Ectodermal cell (in vitro differentiated cells): Measurements from ENCODE around the gene UQCC2.

Experiments used
- H3K27ac ChIP-seq: 2 replicates; pipeline ENCODE4 v1.7.0; 2013; ENCODE audit warnings: mild to moderate bottlenecking, low read depth, low read length; ENCODE audit not compliant: insufficient read depth, poor library complexity, severe bottlenecking
- H3K27me3 ChIP-seq: 2 replicates; pipeline ENCODE4 v1.7.0; 2013; ENCODE audit warnings: mild to moderate bottlenecking, low read length; ENCODE audit not compliant: insufficient read depth, control insufficient read depth, poor library complexity, severe bottlenecking
- H3K36me3 ChIP-seq: one replicate; pipeline ENCODE4 v1.7.0; 2013; ENCODE audit warnings: low read length; ENCODE audit not compliant: control insufficient read depth, insufficient read depth
- H3K4me1 ChIP-seq: one replicate; pipeline ENCODE4 v1.7.0; 2013; ENCODE audit warnings: low read length; ENCODE audit not compliant: control insufficient read depth, insufficient read depth
- H3K4me3 ChIP-seq: 2 replicates; pipeline ENCODE4 v1.7.0; 2013; ENCODE audit warnings: low read depth, low read length, control low read depth; ENCODE audit not compliant: insufficient read depth
- H3K9me3 ChIP-seq: 2 replicates; pipeline ENCODE4 v1.7.0; 2013; ENCODE audit warnings: mild to moderate bottlenecking, low read length, moderate library complexity; ENCODE audit not compliant: control insufficient read depth
- WGBS, 2 experiments: methylation state at CpG; one replicate each; pipeline ENCODE4 v1.1.7; 2013; ENCODE audit warnings: missing lambda C conversion rate in 2 of 2; 5-methylcytosine and 5-hydroxymethylcytosine counted together

UQCC2 gene

DNA sequence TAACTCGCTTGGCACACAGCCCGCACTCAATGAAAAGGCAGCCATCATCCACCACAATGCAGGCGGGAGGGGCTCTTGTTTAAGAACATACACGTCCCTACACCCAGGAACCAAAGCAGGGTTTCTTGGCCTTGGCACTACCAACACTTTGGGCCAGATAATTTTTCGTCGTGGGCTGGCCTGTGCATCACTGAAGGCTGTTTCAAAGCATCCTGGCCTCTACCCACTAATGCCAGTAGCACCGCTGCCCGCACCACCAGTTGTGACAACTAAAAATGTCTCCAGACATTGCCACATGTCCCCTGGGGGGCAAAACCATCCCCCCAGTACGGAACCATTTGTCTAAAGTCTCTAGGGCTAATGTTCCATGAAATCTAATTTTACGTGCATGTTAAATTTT lies 13.0 kb downstream of the UQCC2 start:
- 93 to 95% methylated on average over 9 of the region's 10 CpGs for WGBS, 2 experiments
- no peaks in the 10 kb centered on the region for H3K9me3 ChIP-seq
- peaks cover 14% of the 10 kb centered on the region for H3K36me3 ChIP-seq
- no peak overlapping the region for H3K4me3 ChIP-seq
- H3K4me1 ChIP-seq: peaks cover 14% of the 10 kb centered on the region
- no peaks in the 10 kb centered on the region for H3K27me3 ChIP-seq
- no peak overlapping the region for H3K27ac ChIP-seq

DNA sequence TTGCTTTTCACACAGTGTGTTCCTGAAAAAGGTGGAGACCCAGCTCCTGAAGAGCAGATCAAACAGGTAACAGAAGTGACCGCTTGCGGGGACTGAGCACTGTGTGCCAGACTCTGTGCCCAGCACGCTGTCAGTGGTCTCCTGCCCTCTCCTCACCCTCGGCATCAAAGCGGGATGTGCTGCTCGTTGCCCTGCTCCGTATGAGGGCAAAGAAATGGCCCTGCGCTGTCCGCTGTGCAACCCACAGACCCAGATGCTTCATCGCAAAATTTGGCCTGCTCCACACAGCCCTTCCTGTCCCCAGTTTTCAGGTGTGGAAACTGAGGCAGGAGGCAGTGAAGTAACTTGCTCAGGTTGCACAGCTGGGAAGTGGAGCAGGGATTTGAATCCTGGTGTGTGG lies 13.7 kb downstream of the UQCC2 start:
- peaks cover 20% of the 10 kb centered on the region for H3K4me1 ChIP-seq
- 96 to 97% methylated on average over 10 of the region's 10 CpGs for WGBS, 2 experiments
- no peaks in the 10 kb centered on the region for H3K27me3 ChIP-seq
- no peaks in the 10 kb centered on the region for H3K9me3 ChIP-seq
- no peak overlapping the region for H3K4me3 ChIP-seq
- peaks cover 14% of the 10 kb centered on the region for H3K36me3 ChIP-seq
- H3K27ac ChIP-seq: no peak overlapping the region

DNA sequence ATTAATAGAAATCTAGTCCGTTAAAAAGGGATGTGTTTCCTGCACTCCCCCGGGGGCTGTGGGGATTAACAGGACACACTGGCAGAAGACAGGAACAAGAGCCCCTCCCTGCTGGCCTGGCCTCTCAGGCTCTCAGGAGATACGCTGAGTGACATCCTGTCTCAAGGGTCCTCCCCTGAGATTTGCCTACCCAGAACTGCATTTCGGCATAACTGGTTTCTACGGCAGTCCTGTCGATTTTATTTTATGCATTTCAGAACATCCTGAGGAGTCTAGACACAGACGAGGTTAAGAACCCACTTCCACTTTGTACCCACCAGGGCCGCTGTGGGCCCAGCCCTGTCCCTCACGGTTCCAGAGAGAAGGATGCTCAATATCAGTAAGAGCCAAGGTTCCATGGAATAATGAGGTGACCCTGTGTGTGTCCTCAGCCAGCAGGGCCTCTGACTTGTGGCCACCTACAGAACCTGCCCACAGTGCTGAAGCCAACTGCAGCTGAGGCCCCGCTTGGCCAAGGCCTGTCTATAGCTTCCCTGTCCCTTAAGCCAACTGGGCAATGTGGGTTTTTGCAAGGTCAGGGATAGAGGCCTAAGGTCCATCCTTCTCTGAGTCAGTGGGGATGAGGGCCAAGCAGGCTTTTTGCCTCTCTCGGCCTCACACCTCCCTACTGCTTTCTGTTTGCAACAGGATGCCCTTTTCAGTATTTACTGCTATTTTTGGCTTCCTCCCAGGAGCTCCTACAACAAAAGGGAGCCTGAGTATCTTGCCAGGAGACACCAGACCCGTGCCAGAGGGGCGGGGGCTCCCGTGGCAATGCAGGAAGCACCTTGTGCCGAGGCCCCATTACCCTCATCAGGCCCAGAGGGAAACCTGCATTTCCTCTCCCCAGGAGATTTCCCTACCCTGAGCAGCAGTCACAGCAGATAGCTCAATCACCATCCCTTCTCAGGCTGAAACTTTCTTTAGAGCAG lies 14.7 kb downstream of the UQCC2 start:
- no peak overlapping the region for H3K27ac ChIP-seq
- H3K4me3 ChIP-seq: no peak overlapping the region
- H3K36me3 ChIP-seq: peaks cover 14% of the 10 kb centered on the region
- no peaks in the 10 kb centered on the region for H3K9me3 ChIP-seq
- WGBS, 2 experiments: 88 to 90% methylated on average over 15 of the region's 15 CpGs
- no peaks in the 10 kb centered on the region for H3K27me3 ChIP-seq
- H3K4me1 ChIP-seq: peaks cover 30% of the 10 kb centered on the region

DNA sequence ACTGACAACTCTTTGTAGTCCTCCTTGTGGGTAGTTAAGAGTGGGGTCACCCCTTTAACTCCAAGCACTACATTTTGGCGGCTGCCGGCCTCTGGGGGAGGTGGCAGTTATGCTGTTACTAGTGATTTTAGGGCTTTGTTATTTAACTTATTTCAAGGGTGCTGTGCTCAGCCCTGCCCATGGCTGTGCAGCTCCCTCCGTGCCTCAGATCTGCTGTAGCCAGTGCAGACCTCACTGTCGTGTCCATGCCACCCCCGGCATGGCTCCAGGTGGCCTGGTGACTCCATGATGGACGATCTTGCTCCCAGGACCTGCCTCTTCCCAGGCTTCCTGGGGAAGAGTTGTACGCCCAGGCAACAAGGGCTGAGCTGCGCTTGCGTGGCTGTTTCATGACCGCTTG lies 15.4 kb downstream of the UQCC2 start:
- no peaks in the 10 kb centered on the region for H3K9me3 ChIP-seq
- 95 to 97% methylated on average over 10 of the region's 10 CpGs for whole genome bisulfite sequencing, 2 experiments
- H3K4me3 ChIP-seq: no peak overlapping the region
- H3K27ac ChIP-seq: no peak overlapping the region
- peaks cover 35% of the 10 kb centered on the region for H3K4me1 ChIP-seq
- peaks cover 14% of the 10 kb centered on the region for H3K36me3 ChIP-seq
- no peaks in the 10 kb centered on the region for H3K27me3 ChIP-seq

DNA sequence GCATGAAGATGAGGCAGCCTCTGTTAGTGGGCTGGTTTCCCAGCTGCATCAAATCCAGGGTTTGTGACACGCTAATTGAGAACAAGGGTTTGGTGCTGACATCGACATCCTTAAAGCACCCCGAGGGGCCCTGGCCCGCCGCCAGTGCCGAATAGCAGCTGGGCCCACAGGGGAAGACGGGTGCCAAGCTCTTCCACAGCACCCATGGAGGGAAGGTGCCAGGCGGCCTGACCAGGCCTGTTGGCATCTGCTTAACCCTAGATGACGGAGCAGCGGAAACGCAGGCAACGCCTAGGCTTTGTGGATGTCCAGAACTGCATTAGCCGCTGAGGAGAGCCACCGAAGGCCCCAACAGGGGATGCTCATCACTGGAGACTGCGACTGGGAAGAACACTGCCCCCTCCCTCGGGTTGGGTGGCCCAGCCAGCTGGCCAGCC lies 16.0 kb downstream of the UQCC2 start:
- Histone ChIP-seq H3K27ac (no peak overlapping the region), H3K4me1 (peaks cover 35% of the 10 kb centered on the region)

DNA sequence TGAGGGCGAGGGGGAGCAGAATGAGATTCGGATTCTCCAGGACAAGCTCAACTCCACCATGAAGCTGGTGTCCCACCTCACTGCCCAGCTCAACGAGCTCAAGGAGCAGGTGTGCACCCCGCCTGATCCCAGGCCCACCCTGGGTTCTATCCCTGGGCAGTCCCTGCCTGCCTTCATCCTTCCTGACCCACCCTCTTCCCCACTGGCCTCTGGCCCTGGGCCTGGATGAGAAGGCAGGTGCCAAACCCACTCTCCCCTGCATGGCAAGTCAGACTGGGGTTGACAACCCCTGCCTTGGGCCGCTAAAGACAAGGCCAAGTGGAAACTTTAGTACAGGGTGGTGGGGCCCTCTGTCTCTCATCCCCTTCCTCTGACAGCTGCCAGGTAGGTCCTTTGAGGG lies 16.5 kb downstream of the UQCC2 start:
- Histone ChIP-seq H3K27ac (no peak overlapping the region), H3K4me3 (no peak overlapping the region), H3K9me3 (no peaks in the 10 kb centered on the region), H3K4me1 (peaks cover 32% of the 10 kb centered on the region), H3K27me3 (no peaks in the 10 kb centered on the region), H3K36me3 (peaks cover 7% of the 10 kb centered on the region)
- 80 to 83% methylated on average over 5 of the region's 5 CpGs for WGBS, 2 experiments

More for the DNA sequence above, 16.0 kb downstream of the UQCC2 start:
- Histone ChIP-seq H3K27me3 (no peaks in the 10 kb centered on the region), H3K36me3 (peaks cover 12% of the 10 kb centered on the region), H3K9me3 (no peaks in the 10 kb centered on the region), H3K4me3 (no peak overlapping the region)
- WGBS, 2 experiments: 94 to 95% methylated on average over 16 of the region's 16 CpGs

DNA sequence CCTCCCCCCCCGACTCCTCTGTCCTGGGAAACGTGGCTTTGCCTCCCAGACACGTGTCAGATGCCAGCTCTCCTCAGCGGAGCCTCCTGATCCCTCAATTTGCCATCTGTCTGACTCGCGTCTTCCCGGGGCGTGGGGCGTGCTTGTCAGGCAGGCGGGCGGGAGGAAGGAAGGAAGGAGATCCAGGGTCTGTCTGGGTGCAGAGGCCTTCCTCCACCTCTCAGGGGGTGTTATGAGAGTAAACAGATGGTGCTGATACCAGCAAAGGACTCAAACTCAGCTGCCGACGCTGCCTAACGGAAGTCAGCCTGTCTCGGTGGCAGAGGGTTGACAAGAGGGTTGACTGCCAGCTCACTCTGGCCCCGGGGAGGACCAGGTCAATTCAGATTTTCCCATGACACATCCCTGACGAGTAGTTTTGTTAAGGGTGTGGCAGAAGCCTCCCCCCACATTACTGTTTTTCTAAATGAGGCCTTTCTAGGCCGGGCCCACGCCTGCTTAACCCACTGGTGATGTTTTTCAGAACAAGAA lies 17.0 kb downstream of the UQCC2 start:
- peaks cover 32% of the 10 kb centered on the region for H3K4me1 ChIP-seq
- no peak overlapping the region for H3K4me3 ChIP-seq
- no peak overlapping the region for H3K27ac ChIP-seq
- H3K9me3 ChIP-seq: no peaks in the 10 kb centered on the region
- WGBS, 2 experiments: 92 to 94% methylated on average over 19 of the region's 19 CpGs
- H3K36me3 ChIP-seq: peaks cover 5% of the 10 kb centered on the region
- no peaks in the 10 kb centered on the region for H3K27me3 ChIP-seq

DNA sequence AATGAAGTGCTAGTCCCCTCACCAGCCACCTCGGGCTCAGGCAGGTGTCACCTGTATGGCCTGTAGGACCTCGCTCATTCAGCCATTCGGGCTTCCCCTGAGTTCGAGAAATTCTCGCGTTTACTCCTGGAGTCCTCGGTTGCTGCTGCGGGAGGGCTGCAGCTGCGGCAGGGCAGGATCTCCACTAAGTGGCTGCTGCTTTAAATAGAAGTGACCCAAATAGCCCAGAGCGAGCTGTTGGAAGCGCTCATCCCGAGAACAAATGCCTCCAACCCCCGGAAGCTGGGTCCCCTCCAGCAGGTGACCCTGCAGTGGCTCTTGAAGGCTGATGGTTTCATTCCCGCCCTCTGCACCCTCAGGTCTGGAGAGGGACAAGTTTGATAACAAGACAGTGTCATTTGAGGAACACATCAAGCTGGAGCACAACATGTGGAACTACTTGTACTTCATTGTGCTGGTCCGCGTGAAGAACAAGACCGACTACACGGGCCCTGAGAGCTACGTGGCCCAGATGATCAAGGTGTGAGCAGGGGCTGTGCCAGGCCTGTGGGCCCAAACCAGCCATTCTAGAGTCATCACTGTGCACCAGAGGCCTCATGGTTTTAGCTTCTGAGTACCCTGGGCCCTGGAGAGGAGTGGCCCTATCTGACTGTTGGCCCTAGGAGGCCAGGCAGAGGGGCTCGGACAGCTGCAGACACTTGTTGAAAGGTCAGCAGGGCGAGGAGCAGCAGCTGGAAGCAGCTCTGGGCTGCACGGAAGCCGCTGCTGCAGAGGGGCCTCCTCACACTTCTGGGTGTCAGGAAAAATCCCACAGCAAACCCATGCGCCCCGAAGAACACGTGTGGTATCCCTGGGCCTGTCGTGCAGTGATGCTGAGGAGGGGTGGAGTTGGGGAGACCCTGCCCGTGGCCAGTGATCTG lies 18.1 kb downstream of the UQCC2 start:
- Histone ChIP-seq H3K27me3 (no peaks in the 10 kb centered on the region), H3K4me3 (no peak overlapping the region), H3K27ac (no peak overlapping the region), H3K4me1 (peaks cover 32% of the 10 kb centered on the region), H3K9me3 (no peaks in the 10 kb centered on the region), H3K36me3 (peaks cover 5% of the 10 kb centered on the region)
- 92 to 93% methylated on average over 28 of the region's 28 CpGs for WGBS, 2 experiments

DNA sequence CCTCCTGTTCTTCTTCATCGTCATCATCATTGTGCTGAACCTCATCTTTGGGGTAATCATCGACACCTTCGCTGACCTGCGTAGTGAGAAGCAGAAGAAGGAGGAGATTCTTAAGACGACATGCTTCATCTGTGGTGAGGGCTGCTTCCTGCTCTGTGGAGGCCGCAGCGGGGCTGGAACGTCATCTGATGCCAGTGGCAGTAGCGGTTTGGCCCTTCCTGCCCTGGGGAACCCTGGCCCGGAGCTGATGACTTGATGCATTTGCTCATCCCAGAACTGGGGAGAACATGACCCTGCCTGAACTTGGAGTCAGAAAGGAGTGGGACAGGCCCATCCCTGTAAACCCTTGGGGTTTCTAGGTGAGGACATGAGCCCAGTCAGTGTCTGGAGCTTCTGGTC lies 18.7 kb downstream of the UQCC2 start:
- Histone ChIP-seq H3K27me3 (no peaks in the 10 kb centered on the region), H3K27ac (no peak overlapping the region), H3K4me1 (peaks cover 32% of the 10 kb centered on the region), H3K9me3 (no peaks in the 10 kb centered on the region), H3K4me3 (no peak overlapping the region), H3K36me3 (peaks cover 5% of the 10 kb centered on the region)
- WGBS, 2 experiments: 95% methylated on average over 10 of the region's 10 CpGs
